Central memory CD4-positive, alpha-beta T cell (primary cell): ENCODE data around the gene CTAG1B.
"Not testable (repeated sequence)": the region's sequence is repeated elsewhere in the genome, so short reads cannot be mapped to it uniquely, and the experiment has no call there.

Experiments
- DNase-seq: peaks from one replicate; pipeline ENCODE4 v3.0.0; 2022

CTAG1B gene

DNA sequence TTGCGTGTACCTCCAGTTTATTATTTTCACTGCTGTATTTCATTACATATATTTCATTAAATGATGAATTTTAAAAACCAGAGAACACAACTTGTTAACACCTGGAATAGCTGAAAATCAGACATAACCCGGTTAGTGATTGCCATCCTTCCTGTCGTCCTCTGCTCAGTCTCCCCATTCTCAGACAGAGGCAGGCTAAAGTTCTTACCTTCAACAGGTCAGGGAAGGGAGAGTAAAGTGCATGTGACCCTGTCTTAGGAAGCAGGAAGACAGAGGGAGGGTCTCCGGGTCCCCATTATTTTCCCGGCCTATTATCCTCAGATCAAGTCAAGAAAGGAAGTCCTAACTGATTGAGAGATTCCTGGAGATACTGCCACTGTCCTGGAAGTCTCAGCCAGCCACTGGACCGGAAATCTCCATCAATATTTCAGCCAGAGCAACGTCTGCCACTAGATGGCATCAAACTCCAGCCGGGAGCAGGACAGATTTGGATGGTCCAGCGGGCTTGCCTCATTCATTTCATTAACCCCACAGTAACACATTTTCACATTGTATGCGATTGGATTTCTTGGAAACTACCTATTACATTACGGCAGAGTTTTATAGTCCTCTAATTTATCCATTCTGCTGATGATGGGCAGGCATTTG, 1.8 kb upstream of the CTAG1B start:
- not testable (repeated sequence) for DNase-seq

GRCh38 chrX:154613586-154613985, 5.5 kb downstream of the CTAG1B start:
- not testable (repeated sequence) for DNase-seq

DNA sequence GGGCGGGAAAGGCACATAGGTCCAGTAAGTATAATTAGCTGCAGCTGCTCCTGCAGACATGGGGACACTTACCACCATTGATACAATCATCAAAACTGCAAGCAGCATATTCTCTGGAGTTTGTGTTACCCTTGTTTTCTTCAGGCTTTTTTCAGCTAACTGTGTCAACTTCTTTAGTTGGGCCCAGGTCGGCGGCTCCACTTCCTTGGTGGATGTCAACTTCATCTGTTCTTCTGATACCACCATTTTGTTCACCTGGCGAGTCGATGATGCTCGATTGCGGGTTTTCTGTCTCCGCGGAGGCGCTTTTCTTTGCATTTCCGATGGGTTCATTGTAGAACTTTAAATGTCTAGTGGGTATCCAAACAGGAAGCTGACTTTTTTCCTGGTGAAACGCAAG, 7.9 kb downstream of the CTAG1B start:
- DNase-seq = not testable (repeated sequence)

- DNase-seq = not testable (repeated sequence)
These were observed 10.3 kb downstream of the CTAG1B start for GRCh38 chrX:154608823-154609222.

- not testable (repeated sequence) for DNase-seq
These were observed 11.1 kb downstream of the CTAG1B start for GRCh38 chrX:154607976-154608375.

DNA sequence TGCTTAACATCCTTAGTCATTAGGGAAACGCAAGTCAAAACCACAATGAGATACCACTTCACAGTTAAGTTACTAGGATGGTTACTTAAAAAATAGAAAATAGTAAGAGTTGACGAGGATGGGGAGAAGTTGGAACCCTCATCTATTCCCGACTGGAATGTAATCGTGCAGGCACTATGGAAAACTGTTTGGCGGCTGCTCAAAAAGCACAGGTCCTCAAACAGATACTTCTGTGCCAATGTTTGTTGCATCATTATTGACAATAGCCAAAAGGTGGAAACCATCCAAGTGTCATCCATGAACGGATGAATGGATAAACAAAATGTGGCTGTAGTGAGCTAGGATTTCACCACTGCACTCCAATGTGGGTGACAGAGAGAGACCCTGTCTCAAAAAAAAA, 11.7 kb downstream of the CTAG1B start:
- DNase-seq = no peak

GRCh38 chrX:154605566-154605965, 13.5 kb downstream of the CTAG1B start:
- no peak for DNase-seq

GRCh38 chrX:154603438-154604430, 15.3 kb downstream of the CTAG1B start:
- DNase-seq = no peak

GRCh38 chrX:154602766-154603437, 16.2 kb downstream of the CTAG1B start:
- no peak for DNase-seq

DNA sequence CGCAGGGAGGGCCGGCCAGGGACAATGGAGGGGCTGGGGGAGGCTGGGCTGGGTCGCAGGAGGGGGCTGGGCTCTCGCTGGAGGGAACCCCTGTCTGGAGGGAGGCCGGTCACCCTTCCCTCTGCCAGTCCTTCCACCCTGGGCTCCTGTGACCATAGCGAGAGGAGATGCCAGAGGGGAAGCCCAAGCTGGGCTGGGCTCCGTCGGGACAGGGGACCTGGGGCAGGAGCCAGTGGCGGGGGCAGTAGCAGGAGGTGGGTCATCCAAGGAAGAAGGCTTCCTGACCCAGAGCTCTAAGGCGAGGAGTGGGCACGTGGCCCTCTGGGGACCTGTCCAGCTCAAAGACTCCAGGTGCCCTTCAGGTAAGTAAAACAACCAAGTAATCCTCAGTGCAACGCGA, 16.9 kb downstream of the CTAG1B start:
- DNase-seq = no peak

- no peak for DNase-seq
These were observed 18.2 kb downstream of the CTAG1B start for GRCh38 chrX:154600759-154601374.

- DNase-seq = no peak
These were observed 19.6 kb downstream of the CTAG1B start for GRCh38 chrX:154599531-154599930.

DNA sequence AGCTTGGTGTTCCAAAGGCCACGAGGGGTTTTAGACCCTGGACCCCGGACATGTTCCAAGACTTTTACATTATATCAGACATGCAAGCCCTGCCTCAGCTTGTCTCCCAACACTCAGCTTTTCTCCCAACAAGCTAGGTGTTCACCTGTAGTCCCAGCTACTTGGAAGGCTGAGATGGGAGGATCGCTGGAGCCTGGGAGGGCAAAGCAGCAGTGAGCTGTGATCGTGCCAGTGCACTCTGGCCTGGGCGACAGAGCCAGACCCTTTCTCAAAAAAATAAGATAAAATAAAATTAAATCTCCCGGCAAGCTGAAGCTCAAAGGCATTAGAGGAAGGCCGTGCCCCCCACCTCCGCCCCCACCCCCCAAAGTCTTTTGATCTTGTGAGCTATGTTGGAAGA, 20.4 kb downstream of the CTAG1B start:
- DNase-seq = no peak

DNA sequence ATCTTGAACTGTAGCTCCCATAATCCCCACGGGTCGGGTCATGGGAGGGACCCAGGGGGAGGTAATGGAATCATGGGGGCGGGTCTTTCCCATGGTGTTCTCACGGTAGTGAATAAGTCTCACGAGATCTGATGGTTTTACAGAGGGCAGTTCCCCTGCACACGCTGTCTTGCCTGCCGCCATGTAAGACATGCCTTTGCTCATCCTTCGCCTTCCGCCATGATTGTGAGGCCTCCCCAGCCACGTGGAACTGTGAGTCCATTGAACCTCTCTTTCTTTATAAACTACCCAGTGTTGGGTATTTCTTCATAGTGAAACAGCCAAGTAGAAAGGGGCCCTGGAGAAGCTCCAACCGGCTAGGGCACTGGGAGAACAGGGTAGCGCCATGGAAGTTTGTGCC, 21.9 kb downstream of the CTAG1B start:
- no peak for DNase-seq

DNA sequence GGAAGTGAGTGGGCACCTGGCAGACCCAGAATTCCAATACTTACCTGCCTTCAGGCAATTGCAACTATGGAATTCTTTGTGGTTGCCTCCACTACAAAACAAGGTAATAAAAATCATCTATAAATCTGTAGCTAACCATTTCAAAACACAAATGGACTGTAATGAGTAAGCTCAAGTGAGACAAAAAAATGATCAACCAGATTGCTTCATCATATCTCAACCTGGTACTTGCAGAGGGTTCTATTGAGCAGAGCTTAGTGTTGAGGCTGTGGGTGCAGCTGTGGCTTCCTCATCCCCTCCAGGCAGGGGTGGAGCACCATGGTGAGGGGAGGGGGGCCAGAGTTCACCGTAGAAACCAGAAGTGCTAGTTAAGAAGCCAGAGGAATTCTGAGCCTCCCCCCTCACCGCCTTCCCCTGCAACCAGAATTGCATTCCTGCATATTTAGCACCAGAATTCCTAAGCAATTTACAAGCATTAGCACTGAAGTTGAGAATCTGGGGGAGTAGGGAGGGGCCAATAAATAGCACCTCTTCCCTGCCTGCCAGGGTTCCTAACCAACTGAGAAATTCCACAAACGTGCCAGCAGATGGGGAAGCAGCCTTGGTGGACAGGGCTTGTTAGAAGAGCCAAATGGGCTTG, 22.7 kb downstream of the CTAG1B start:
- DNase-seq = no peak

- no peak for DNase-seq
These were observed 23.4 kb downstream of the CTAG1B start for GRCh38 chrX:154595559-154596249.

DNA sequence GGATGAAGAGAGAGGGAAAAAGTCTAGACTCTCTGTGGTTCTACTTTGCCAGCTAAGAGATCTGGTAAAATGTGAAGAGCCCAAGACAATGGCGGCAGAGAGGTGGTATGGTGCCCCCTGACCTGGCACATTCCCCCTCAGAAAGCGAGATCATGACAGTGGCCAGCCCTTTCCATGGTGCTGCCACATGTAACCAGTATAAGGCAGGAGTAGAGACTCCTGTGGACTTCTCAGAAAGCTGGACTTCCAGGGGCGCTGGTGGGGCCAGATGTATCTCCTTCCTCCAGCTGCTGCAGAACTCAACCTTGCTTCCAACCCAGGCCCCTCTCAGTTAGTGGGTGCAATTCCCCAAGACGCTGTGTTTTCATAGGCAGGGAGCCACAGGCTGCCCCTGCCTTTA, 24.6 kb downstream of the CTAG1B start:
- DNase-seq = no peak

GRCh38 chrX:154593201-154593600, 25.9 kb downstream of the CTAG1B start:
- DNase-seq = no peak

GRCh38 chrX:154592505-154592904, 26.6 kb downstream of the CTAG1B start:
- DNase-seq = no peak

GRCh38 chrX:154590415-154590814, 28.7 kb downstream of the CTAG1B start:
- DNase-seq = not testable (repeated sequence)

DNA sequence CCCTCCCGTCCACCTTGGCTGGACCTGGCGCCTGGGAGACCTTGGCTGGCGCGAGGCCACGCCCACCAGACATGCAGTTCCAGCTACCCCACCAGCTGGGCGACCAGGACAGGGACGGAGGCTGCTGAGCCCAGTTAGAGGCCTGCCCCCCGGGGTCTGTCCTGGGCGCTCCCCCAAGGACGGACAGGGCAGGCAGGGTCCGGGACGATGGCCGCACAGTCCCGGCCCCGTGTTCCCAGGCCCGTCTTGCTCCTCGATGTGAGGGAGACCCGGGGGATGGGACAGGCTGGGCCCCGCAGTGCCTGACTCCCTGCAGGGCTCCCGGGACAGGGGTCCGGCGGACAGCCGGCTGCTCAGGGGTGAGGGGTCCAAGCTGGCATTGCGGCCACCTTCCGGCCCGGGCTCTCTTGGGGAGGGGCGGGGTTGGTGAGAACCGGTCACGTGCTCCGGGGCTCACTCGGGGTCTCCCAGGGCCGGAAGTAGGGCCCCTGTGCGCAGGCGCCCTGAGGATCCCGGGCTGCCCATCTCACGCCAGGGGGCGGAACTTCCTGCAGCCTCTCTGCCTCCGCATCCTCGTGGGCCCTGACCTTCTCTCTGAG, 34.4 kb downstream of the CTAG1B start, which contains the start of gene CTAG1A:
Gene CTAG1A (plus strand): TSS at position 549 of the 599 bp plus-strand sequence. CDS start 74 bp downstream, outside the sequence.
- not testable (repeated sequence) for DNase-seq
